ENCODE measurements around the gene COL17A1. TPM values are rescaled to one million over a fixed set of nuclear protein-coding genes. Genes with fewer than 3 reads are reported as not detected.

The COL17A1 gene
- polyA plus RNA-seq, 1 donor (not counting 4 experiments of a cell fraction or from before 2014, with no cell fraction given) = 2,386 TPM

DNA sequence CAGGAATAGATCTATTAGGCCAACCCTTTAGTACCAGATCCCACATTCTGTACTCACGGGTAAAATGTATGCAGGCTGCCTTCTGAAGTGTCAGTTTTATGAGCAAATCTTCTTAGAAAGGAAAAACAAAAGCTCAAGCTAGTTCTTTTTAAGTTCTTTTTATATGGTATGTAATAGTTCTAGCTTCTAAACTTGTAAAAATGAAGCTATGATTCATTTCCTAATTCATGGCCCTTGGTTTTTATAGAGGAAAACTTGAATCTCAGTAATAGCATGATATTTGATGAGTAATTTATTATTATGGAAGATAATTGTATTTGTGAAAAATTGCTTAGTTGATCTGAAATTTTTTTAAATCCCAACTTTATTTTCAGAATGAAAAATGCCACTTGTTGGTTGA, 64.4 kb downstream of the COL17A1 start:
- H3K27ac ChIP-seq (ENCODE audit: control insufficient read depth, insufficient read depth, low read length) = no peak overlapping the region
- TF ChIP-seq, protein P1, sequence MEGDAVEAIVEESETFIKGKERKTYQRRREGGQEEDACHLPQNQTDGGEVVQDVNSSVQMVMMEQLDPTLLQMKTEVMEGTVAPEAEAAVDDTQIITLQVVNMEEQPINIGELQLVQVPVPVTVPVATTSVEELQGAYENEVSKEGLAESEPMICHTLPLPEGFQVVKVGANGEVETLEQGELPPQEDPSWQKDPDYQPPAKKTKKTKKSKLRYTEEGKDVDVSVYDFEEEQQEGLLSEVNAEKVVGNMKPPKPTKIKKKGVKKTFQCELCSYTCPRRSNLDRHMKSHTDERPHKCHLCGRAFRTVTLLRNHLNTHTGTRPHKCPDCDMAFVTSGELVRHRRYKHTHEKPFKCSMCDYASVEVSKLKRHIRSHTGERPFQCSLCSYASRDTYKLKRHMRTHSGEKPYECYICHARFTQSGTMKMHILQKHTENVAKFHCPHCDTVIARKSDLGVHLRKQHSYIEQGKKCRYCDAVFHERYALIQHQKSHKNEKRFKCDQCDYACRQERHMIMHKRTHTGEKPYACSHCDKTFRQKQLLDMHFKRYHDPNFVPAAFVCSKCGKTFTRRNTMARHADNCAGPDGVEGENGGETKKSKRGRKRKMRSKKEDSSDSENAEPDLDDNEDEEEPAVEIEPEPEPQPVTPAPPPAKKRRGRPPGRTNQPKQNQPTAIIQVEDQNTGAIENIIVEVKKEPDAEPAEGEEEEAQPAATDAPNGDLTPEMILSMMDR (optimal IDR thresholded peaks at IDR 0.05 in 1 of 3, IDR thresholded peaks at IDR 0.05 in 1 of 3, conservative IDR thresholded peaks at IDR 0.05 in 1 of 3; ENCODE audit: extremely low read depth in 1 of 3, insufficient read depth in 2 of 3, low read length in 3 of 3) = no peak
- TF ChIP-seq EZH2 (IDR thresholded peaks at IDR 0.05; ENCODE audit: low read length) = no peak
- H3K27me3 ChIP-seq (ENCODE audit: control insufficient read depth, extremely low read depth, insufficient read depth, low read length) = no peaks in the 10 kb centered on the region
- H3K4me1 ChIP-seq (ENCODE audit: control insufficient read depth, extremely low read depth, insufficient read depth, low read length) = no peaks in the 10 kb centered on the region
- no peaks in the 10 kb centered on the region for H3K79me2 ChIP-seq (ENCODE audit: control insufficient read depth, insufficient read depth, low read length)
- H3K9ac ChIP-seq (ENCODE audit: control insufficient read depth, extremely low read depth, insufficient read depth, low read length) = no peak overlapping the region
- peaks cover 30 to 59% of the 10 kb centered on the region in 2 experiments for H3K36me3 ChIP-seq (ENCODE audit: control insufficient read depth in 2 of 2, extremely low read depth in 1 of 2, insufficient read depth in 2 of 2, low read length in 2 of 2)
- no peak overlapping the region for H3K4me2 ChIP-seq (ENCODE audit: control insufficient read depth, extremely low read depth, insufficient read depth, low read depth, low read length)
- no peak overlapping the region for H3K4me3 ChIP-seq (ENCODE audit: control insufficient read depth in 2 of 3, extremely low read depth in 1 of 3, insufficient read depth in 2 of 3, low read depth in 1 of 3, low read length in 3 of 3)
- no peak overlapping the region for H2AFZ ChIP-seq (ENCODE audit: control insufficient read depth, low read length)
- H3K9me3 ChIP-seq (ENCODE audit: control insufficient read depth, low read depth, low read length) = no peaks in the 10 kb centered on the region
- DNase-seq (ENCODE audit: low read depth, low spot score) (no peak), FAIRE-seq (no peak)
- dilution Hi-C loops (cut with MboI; ENCODE audit: extremely low pct_ligation_motif_present, low sequenced_read_pairs) = no loop called here
- H3K9me1 ChIP-seq (ENCODE audit: control insufficient read depth, extremely low read depth, insufficient read depth, low read length) = no peaks in the 10 kb centered on the region
- no peaks in the 10 kb centered on the region for H4K20me1 ChIP-seq (ENCODE audit: control insufficient read depth, extremely low read depth, insufficient read depth, low read length)

DNA sequence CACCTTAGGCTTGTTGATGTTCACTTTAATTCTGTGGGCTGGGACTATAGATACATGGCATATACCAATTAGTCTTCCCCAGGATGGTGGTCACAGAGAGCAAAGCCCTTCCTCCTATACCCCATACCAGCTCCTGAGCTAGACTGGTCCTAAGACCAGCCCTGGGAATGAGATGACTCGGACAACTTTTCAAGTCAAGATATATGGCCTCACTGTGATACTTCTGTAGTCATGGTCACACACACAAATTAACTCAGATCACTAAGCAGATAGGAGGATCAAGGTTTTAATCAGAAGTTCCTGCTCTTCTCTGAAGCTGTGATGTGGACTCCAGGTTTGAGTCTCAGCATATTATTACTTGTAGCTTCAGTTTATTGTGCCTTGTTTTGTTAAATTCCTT, 65.7 kb downstream of the COL17A1 start:
- DNase-seq (ENCODE audit: low read depth, low spot score) = no peak
- dilution Hi-C loops (cut with MboI; ENCODE audit: extremely low pct_ligation_motif_present, low sequenced_read_pairs) = no loop called here
- no peaks in the 10 kb centered on the region for H4K20me1 ChIP-seq (ENCODE audit: control insufficient read depth, extremely low read depth, insufficient read depth, low read length)
- no peaks in the 10 kb centered on the region for H3K27me3 ChIP-seq (ENCODE audit: control insufficient read depth, extremely low read depth, insufficient read depth, low read length)
- H3K9me3 ChIP-seq (ENCODE audit: control insufficient read depth, low read depth, low read length) = no peaks in the 10 kb centered on the region
- TF ChIP-seq, protein P1 (optimal IDR thresholded peaks at IDR 0.05 in 1 of 3, IDR thresholded peaks at IDR 0.05 in 1 of 3, conservative IDR thresholded peaks at IDR 0.05 in 1 of 3; ENCODE audit: extremely low read depth in 1 of 3, insufficient read depth in 2 of 3, low read length in 3 of 3) = no peak
- TF ChIP-seq EZH2 (IDR thresholded peaks at IDR 0.05; ENCODE audit: low read length) = no peak
- H3K36me3 ChIP-seq (ENCODE audit: control insufficient read depth in 2 of 2, extremely low read depth in 1 of 2, insufficient read depth in 2 of 2, low read length in 2 of 2) = peaks cover 25 to 55% of the 10 kb centered on the region in 2 experiments
- no peak overlapping the region for H3K4me3 ChIP-seq (ENCODE audit: control insufficient read depth in 2 of 3, extremely low read depth in 1 of 3, insufficient read depth in 2 of 3, low read depth in 1 of 3, low read length in 3 of 3)
- no peaks in the 10 kb centered on the region for H3K79me2 ChIP-seq (ENCODE audit: control insufficient read depth, insufficient read depth, low read length)
- no peak overlapping the region for H3K4me2 ChIP-seq (ENCODE audit: control insufficient read depth, extremely low read depth, insufficient read depth, low read depth, low read length)
- H3K4me1 ChIP-seq (ENCODE audit: control insufficient read depth, extremely low read depth, insufficient read depth, low read length) = no peaks in the 10 kb centered on the region
- no peak for FAIRE-seq
- H3K9ac ChIP-seq (ENCODE audit: control insufficient read depth, extremely low read depth, insufficient read depth, low read length) = no peak overlapping the region
- H3K9me1 ChIP-seq (ENCODE audit: control insufficient read depth, extremely low read depth, insufficient read depth, low read length) = no peaks in the 10 kb centered on the region
- no peak overlapping the region for H3K27ac ChIP-seq (ENCODE audit: control insufficient read depth, insufficient read depth, low read length)
- no peak overlapping the region for H2AFZ ChIP-seq (ENCODE audit: control insufficient read depth, low read length)
